ENCODE results near the gene FCRL5.

Gene FCRL5

DNA sequence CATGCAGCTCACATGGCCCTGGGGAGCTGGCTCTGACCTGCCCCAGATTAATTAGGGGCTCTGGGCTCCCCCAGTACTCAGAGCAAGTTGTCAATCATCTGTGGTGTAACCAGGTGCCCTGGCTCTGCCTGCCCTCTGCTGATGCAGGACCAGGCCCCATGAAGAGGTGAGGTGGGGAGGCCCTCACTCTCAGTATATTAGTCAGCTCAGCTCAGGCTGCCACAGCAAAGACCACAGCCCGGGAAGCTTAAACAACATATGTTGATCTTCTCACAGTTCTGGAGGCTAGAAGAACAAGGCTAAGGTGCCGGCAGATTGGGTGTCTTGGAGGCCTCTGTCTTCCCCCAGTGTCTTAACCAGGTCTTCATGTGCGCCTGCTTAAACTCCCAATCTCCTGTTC, 66.5 kb downstream of the FCRL5 start:
- DNase-seq = no peak

DNA sequence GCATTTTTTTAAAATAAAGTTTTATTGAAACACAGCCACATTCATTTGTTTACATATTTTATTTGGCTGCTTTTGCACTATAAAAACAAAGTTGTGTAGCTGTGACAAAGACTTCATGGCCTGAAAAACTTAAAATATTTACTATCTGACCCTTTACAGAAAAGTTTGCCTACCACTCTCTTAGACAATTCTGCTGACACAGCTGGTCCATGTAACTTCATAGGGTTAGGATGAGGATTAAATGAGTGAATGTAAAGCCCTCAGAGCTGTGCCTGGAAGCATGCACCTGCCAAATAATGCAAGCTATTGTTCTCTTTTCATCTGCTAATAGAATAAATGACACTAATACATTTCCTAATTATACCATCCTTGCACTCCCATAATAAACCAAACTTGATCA, 67.7 kb downstream of the FCRL5 start:
- DNase-seq = no peak

DNA sequence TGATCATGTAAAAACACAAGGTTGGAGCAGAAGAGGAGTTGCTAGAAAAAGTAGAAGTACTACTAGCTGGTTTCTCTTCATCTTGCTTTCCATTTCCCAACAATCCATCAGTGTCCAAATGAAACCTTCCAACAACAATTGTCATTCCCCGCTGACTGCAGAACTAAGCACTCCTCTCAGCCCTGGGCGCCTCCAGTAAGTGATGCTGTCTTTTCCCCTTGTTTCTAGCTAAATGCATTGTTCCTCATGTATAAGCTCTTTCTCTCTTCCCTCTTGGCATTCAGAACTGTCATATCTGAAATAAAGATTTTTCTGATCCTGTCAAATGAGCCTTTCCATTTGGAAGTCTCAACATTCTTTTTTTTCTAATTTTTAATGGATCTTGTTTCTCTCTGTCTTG, 68.7 kb downstream of the FCRL5 start:
- DNase-seq = no peak

DNA sequence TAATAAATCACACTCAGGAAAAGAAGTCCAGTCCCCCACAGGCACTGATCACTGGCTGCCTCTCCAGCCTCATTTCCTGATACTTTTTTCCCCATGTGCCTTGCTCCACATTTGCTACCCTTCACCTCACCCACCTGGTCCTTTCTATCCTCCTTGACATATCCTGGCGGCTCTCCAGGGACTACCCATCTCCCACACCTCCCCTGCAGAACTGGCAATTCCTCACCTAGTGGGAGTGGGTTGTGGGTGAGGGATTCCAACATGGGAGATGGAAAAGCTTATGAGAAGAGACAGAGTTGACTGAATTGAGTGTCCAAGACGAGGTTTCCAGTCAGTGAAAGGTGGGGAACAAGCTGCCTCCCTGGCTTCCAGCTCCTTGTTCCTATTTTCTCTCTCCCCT, 69.6 kb downstream of the FCRL5 start:
- no peak for DNase-seq

DNA sequence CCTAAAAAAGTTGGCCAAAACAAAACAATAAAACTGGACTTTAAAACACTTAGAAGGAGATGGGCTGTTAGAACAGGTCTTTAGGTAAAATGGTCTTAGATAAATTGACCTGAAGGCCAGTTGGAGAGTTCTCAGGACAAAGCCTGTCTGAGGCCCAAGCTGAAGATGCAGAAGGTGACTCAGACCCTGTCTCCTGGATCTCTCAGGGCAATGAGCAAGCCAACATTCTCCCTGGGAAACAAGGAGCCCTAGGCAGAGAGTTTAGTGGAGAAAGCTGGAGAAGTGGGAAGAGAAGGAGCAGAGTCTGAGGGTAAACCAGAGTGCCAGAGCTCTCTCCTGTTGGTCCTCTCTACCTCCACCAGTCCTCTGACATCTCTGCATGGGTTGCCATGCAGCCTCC, 70.1 kb downstream of the FCRL5 start:
- DNase-seq = no peak

DNA sequence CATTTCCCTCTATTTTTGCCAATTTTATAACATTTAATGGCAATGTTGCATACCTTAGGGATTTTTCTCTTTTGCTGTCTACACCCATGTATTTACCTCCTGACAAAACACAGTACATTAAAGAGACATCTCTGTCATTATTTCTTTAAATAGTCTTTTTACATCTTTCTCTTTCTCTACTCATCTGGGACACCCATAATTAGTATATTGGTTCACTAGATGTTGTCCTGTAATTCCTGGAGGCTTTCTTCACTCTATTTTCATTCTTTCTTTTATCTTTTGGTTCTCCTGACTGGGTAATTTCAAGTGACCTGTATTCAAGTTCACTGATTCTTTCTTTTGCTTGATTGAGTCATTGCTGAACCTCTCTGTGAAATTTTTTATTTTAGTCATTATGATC, 74.3 kb downstream of the FCRL5 start:
- no peak for DNase-seq

DNA sequence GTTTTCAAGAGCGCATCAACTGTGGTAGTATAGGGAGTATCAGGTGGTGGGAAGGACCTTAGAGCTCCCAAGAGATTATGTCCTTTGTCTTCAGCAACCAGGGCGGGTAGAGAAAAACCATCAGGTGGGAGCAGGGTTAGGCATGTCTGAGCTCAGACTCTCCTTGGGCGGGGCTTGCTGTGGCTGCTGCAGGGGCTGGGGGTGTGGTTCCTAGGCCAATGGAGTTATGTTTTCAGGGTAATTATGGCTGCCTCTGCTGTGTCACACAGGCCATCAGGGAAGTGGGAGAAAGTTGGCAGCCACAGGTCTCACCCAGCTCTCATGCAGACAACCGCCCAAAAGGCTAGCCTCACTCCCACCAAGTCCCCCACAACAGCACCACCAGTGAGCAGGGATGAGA, 74.9 kb downstream of the FCRL5 start:
- DNase-seq = no peak

DNA sequence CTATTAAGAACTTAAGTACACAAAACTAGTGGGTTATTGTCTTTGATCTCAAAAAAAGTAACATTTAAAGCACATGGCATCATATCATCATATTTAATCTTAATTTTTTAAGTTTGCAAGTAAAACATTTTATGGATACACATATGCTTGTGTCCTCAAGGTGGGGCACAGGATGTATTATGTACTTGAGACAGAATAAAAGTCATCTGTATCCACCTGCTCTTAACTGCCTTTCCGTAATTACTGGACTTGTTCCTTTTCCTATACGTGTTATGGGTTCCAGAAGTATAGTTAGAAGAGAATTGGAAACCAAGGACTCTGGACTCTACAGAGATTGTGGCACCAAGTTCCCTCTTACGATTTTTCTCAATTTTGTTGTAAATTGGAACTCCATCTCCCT, 79.4 kb downstream of the FCRL5 start:
- no peak for DNase-seq

DNA sequence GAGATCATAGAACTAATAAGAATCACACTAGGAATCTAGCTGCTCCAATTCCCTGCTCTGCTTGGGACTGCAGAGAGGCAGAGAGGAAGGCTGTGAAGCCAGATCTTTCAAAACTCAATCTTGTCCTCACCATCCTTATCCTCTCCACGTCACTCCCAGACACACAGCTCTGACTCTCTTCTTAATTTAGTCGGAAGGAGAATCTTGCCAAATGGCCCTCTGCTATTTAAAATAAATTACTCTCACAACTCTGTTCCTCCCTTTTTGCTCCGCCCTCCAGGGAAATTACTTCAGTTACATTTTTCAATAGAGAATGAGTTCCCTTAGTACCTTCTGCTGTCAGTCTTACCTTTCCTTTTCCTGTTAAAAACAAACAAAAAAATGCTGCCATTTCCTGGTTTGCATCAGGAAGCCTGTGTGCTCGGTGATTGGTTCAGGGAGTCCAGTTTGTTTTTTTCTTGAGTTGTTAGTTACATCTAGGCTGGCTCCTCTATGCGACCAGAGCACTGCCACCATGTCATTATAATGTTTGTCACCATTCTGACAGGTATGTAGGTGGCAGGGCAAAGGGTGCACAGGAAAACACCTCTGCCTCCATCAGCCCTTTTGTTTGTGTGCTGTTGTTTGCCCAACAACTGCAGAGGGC, 80.1 kb downstream of the FCRL5 start:
- no peak for DNase-seq

DNA sequence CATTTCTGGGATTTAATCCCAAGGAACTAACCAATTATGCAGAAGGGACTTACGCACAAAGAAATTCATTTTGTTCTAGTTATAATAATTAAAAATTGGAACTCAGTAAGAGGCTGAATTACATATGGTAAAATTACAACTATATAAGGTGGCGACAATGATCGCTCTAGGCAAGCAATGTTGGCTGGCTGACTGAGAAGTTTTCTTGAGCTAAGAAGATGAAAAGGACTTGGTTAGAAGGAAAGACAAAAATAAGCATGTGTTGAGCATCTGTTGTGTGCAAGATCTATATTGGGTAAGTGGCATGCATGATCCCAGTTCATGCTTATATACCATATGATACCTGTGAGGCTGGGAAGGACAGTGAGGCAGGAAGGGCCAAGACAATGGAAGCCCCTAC, 80.8 kb downstream of the FCRL5 start:
- DNase-seq = no peak

DNA sequence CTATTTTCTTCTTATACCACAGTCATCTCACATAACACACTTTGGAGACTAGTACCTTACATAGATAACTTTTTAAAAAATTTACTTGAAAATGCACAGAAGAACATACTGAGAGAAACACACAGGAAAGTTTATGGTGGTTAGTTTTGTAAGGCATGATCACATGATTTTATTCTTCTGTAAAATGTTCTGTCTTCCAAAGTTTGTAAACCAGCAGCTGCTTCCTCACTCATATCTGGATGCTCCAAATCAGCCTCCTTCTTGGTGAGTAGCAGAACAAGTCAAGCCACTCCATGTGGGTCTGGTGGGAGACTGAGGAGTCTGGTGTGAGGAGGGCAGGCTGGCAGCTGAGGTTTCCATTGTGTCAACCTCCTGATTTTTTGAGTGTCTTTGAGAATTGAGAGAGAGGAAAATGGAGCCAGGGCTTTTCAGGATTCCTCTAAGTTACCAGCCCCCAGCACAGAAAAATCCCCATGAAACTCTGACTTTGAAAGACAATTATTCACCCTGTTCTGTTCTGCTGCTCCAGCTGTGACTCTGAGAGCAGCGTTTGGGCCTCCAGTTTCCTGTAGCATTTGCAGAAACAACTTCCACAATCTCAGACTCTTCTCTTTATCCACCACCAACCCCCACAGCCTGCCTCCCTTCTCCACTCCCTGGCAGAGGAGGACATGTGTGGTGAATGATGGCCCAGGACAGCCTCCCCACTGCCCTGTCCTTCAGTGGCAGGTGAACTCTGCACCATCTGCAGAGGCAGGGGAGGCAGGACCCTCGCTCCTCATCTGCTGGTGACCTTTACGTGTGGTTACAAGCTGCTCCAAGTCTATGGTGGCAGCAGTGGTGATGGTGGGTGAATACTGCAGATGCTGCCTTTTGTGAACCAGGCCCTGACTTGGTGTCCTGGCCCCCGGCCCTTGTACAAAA, 82.3 kb downstream of the FCRL5 start:
- DNase-seq = no peak

DNA sequence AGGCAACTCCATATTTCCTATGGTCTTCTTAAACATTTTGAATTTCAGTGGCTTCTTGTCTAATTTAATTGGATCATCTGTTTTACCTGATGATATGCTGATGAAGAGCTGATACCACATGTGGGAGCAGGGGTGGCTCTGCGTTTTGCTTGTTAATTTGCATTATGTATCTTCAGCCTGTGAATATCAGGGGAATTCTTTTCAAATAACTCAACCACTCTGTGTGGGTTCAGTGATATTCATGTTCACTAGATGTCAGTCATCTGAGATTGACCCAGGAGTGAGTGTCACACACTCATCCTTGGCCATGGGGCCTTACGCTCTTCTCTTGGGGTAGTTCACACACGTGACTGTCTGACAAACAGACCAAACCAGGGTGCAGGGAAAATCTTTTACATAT, 83.0 kb downstream of the FCRL5 start:
- no peak for DNase-seq

DNA sequence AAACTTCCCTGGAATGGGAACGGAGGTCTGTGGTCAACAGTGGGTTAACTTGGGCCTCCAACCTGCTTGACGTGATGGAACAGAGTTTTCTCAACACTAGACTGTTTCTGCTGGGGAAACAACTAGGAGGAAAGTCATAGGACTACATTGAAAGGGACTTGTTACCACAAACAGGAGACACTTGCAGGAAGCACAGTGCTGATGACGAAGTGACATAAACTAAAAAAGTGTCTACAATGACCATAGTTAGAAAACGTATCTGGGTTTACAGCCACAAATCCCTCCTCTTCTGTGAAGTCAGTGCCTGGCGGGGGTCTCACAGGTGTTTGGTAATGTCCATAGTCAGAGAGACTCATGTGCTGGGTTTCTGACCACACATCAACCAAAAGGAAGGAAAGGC, 86.3 kb downstream of the FCRL5 start:
- no peak for DNase-seq
